Panc1 (cell line): Measurements from ENCODE around the gene ALK. TPM values are rescaled to one million over a fixed set of nuclear protein-coding genes. Genes with fewer than 3 reads are reported as not detected.

Experiments used
- ATAC-seq: fragments of 200-7000 bp; cut with Tn5 transposase; 2 replicates; pipeline ENCODE4 v1.9.1; 2020; ENCODE audit warnings: mild to moderate bottlenecking, moderate library complexity
- BruUV-seq: library from RNA; stranded (reverse); fragments of 400-500 nt; replicated peaks from 2 replicates; lab custom pipeline; 2021; lab: Mats Ljungman, UMichigan
- CTCF ChIA-PET: fragments of 300-600 bp; sonication (Branson Sonifier 250); formaldehyde crosslinking; loops from one replicate; lab custom pipeline; 2022; ENCODE audit warnings: antibody characterized with exemption; lab: Charles Lee
- POLR2A ChIA-PET: fragments of 300-600 bp; sonication (Branson Sonifier 250); formaldehyde crosslinking; loops from one replicate; lab custom pipeline; 2022; ENCODE audit warnings: antibody characterized with exemption; lab: Charles Lee
- DNase-seq: peaks from one replicate; pipeline ENCODE4 v3.0.0-alpha.2; 2010; ENCODE audit warnings: low read depth, low spot score
- H3K27ac ChIP-seq: 2 replicates; pipeline ENCODE4 v1.5.1; 2011; ENCODE audit warnings: mild to moderate bottlenecking, low read length, inconsistent platforms
- H3K27me3 ChIP-seq: fragments of 200-500 bp; sonication (Bioruptor generic); 2 replicates; pipeline ENCODE4 v1.6.0; 2014; ENCODE audit warnings: low read length, inconsistent platforms; ENCODE audit not compliant: control insufficient read depth, insufficient read depth
- H3K36me3 ChIP-seq: fragments of 200-500 bp; sonication (Bioruptor generic); 2 replicates; pipeline ENCODE4 v1.5.1; 2014; ENCODE audit warnings: inconsistent platforms, mild to moderate bottlenecking, low read length, moderate library complexity; ENCODE audit not compliant: control insufficient read depth, insufficient read depth
- H3K4me1 ChIP-seq: 2 replicates; pipeline ENCODE4 v1.5.1; 2011; ENCODE audit warnings: inconsistent platforms, mild to moderate bottlenecking, low read length, moderate library complexity; ENCODE audit not compliant: control insufficient read depth, insufficient read depth
- H3K4me3 ChIP-seq, 2 experiments: 2 replicates each; pipeline ENCODE4 v1.5.1; 2011 to 2012; ENCODE audit warnings: low read depth in 2 of 2, low read length in 2 of 2, mild to moderate bottlenecking in 2 of 2, inconsistent platforms in 1 of 2, moderate library complexity in 1 of 2
- H3K9me3 ChIP-seq: fragments of 200-500 bp; sonication (Bioruptor generic); 2 replicates; pipeline ENCODE4 v1.5.1; 2014; ENCODE audit warnings: low read depth, mild to moderate bottlenecking, inconsistent platforms, low read length, moderate library complexity; ENCODE audit not compliant: control insufficient read depth, insufficient read depth
- POLR2AphosphoS5 ChIP-seq: IDR thresholded peaks from 2 replicates; pipeline ENCODE4 v1.6.1; 2012; ENCODE audit warnings: mild to moderate bottlenecking, low read depth, low read length, moderate library complexity
- SIN3A ChIP-seq: IDR thresholded peaks from 2 replicates; pipeline ENCODE4 v1.6.1; 2012; ENCODE audit warnings: low read depth, mild to moderate bottlenecking, low read length, moderate library complexity, borderline replicate concordance; ENCODE audit not compliant: insufficient read depth
- TCF7L2 ChIP-seq: IDR thresholded peaks from 2 replicates; pipeline ENCODE4 v1.6.1; 2011; ENCODE audit warnings: mild to moderate bottlenecking, low read depth, low read length, inconsistent platforms
- in situ Hi-C: cut with HindIII; loops from 2 replicates; pipeline ENCODE4 v1.10.0; 2016; ENCODE audit warnings: low sequenced_read_pairs, low pct_unique_long_range_greater_than_20kb
- intact Hi-C: fragments of 100-400 bp; cut with micrococcal nuclease; formaldehyde crosslinking; loops from one replicate; pipeline ENCODE4 v1.10.0; 2022; ENCODE audit not compliant: unreplicated experiment
- total RNA-seq: library from RNA; stranded (reverse); gene quantifications from one replicate; pipeline ENCODE4 v1.2.1, GENCODE V29; 2021; ENCODE audit not compliant: unreplicated experiment
- TF ChIP-seq, protein P1 (sequence below): fragments of 450-650 bp; IDR thresholded peaks from 2 replicates; pipeline ENCODE4 v1.5.1; 2017; ENCODE audit warnings: mild to moderate bottlenecking
- TF ChIP-seq, protein P2 (sequence below), 2 experiments: IDR thresholded peaks; 2 replicates each; pipeline ENCODE4 v1.6.1; 2011 to 2012; ENCODE audit warnings: low read depth in 2 of 2, control low read depth in 1 of 2, low read length in 1 of 2, mild to moderate bottlenecking in 1 of 2, moderate library complexity in 1 of 2; ENCODE audit not compliant: insufficient read depth in 1 of 2

The ALK gene
- total RNA-seq, 1 experiment from 2014 or later: not detected

DNA sequence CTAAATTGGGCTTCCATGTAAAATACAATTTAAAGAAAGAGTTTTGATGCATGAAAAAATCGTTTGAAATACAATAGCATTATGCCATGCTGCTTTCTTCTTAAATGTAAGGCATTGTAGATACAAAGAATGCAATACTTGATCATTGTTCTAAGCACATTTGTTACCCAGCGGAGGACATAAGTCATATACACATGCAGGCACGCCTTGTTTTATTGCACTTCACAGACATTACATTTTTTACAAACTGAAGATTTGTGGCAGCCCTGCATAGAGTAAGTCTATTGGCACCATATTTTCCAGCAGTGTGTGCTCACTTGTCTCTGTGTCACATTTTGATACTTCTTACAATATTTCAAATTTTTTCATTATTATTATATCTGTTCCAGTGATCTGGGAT, 461.2 kb downstream of the ALK start:
- H3K9me3 ChIP-seq: no peaks in the 10 kb centered on the region
- in situ Hi-C loops (no loop called here), intact Hi-C loops (no loop called here)
- ChIA-PET CTCF (no interaction called here), POLR2A (no interaction called here)
- no peak overlapping the region for H3K27ac ChIP-seq
- no TSS peak for BruUV-seq
- H3K4me1 ChIP-seq: no peaks in the 10 kb centered on the region
- DNase-seq (no peak), ATAC-seq (no peak)
- no peaks in the 10 kb centered on the region for H3K36me3 ChIP-seq
- no peak overlapping the region for H3K4me3 ChIP-seq
- no peak for TF ChIP-seq POLR2AphosphoS5
- TF ChIP-seq SIN3A: no peak
- TF ChIP-seq, protein P1, sequence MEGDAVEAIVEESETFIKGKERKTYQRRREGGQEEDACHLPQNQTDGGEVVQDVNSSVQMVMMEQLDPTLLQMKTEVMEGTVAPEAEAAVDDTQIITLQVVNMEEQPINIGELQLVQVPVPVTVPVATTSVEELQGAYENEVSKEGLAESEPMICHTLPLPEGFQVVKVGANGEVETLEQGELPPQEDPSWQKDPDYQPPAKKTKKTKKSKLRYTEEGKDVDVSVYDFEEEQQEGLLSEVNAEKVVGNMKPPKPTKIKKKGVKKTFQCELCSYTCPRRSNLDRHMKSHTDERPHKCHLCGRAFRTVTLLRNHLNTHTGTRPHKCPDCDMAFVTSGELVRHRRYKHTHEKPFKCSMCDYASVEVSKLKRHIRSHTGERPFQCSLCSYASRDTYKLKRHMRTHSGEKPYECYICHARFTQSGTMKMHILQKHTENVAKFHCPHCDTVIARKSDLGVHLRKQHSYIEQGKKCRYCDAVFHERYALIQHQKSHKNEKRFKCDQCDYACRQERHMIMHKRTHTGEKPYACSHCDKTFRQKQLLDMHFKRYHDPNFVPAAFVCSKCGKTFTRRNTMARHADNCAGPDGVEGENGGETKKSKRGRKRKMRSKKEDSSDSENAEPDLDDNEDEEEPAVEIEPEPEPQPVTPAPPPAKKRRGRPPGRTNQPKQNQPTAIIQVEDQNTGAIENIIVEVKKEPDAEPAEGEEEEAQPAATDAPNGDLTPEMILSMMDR: no peak
- TF ChIP-seq, protein P2, sequence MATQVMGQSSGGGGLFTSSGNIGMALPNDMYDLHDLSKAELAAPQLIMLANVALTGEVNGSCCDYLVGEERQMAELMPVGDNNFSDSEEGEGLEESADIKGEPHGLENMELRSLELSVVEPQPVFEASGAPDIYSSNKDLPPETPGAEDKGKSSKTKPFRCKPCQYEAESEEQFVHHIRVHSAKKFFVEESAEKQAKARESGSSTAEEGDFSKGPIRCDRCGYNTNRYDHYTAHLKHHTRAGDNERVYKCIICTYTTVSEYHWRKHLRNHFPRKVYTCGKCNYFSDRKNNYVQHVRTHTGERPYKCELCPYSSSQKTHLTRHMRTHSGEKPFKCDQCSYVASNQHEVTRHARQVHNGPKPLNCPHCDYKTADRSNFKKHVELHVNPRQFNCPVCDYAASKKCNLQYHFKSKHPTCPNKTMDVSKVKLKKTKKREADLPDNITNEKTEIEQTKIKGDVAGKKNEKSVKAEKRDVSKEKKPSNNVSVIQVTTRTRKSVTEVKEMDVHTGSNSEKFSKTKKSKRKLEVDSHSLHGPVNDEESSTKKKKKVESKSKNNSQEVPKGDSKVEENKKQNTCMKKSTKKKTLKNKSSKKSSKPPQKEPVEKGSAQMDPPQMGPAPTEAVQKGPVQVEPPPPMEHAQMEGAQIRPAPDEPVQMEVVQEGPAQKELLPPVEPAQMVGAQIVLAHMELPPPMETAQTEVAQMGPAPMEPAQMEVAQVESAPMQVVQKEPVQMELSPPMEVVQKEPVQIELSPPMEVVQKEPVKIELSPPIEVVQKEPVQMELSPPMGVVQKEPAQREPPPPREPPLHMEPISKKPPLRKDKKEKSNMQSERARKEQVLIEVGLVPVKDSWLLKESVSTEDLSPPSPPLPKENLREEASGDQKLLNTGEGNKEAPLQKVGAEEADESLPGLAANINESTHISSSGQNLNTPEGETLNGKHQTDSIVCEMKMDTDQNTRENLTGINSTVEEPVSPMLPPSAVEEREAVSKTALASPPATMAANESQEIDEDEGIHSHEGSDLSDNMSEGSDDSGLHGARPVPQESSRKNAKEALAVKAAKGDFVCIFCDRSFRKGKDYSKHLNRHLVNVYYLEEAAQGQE (IDR thresholded peaks at IDR 0.05; ENCODE audit: insufficient read depth in 1 of 2, low read depth in 2 of 2, low read length in 1 of 2): no peak
- TF ChIP-seq TCF7L2: no peak
- H3K27me3 ChIP-seq: peaks cover 2% of the 10 kb centered on the region; the same call in 1 of the 2 replicates

DNA sequence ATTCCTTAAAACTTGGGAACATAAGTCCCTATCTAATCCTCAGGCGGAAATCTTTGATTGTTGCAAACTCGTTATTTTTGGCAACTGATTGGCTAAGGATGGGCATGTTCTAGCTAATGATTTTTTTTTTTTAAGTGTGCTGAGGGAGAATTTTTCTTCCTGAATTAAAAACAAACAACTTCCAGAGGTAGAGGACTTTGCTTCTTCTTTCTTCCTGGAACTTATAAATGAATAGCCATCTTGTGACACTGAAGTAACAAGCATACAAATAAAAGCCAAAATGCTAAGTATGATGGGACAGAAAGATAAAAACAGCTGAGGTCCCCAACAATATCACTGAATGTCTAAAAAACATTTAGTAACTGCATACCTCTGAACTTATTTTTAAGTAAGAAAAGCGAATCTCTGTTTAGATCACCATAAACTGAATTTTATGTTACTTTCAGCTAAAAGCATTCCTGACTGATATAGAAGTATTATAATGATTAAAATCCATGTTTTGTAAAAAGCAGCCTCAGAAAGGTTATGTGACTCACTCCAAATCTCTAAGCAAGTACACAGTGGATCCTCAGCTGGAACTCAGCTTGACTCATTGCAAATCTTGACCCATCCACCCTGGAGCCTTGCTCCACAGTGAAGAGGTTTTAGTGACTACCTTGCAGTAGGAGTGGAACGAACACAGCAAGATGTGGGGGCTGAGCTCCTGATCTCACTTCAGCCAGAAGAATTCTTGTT, 461.8 kb downstream of the ALK start:
- Histone ChIP-seq H3K4me1 (no peaks in the 10 kb centered on the region), H3K4me3 (no peak overlapping the region), H3K9me3 (no peaks in the 10 kb centered on the region), H3K36me3 (no peaks in the 10 kb centered on the region), H3K27me3 (peaks cover 2% of the 10 kb centered on the region; the same call in 1 of the 2 replicates), H3K27ac (no peak overlapping the region)
- no peak for ATAC-seq
- in situ Hi-C loops: no loop called here
- intact Hi-C loops: no loop called here
- TF ChIP-seq, protein P2 (IDR thresholded peaks at IDR 0.05; ENCODE audit: insufficient read depth in 1 of 2, low read depth in 2 of 2, low read length in 1 of 2): no peak
- TF ChIP-seq TCF7L2 (no peak), SIN3A (no peak), POLR2AphosphoS5 (no peak)
- TF ChIP-seq, protein P1: no peak
- DNase-seq: no peak
- ChIA-PET CTCF (no interaction called here), POLR2A (no interaction called here)
- BruUV-seq: no TSS peak
